NB4 (cell line): ENCODE data around the gene CARD6.

Experiments
- DNase-seq: peaks from one replicate; pipeline ENCODE4 v3.0.0; 2010; ENCODE audit warnings: low read depth
- H3K4me3 ChIP-seq: one replicate; pipeline ENCODE4 v1.5.1; 2011; ENCODE audit warnings: mild to moderate bottlenecking, low read depth, low read length, moderate library complexity
- MYC ChIP-seq: IDR thresholded peaks from 2 replicates; pipeline ENCODE4 v1.6.1; 2011; ENCODE audit warnings: low read depth, low read length
- POLR2A ChIP-seq: IDR thresholded peaks from 2 replicates; pipeline ENCODE4 v1.6.1; 2011; ENCODE audit warnings: mild to moderate bottlenecking; ENCODE audit not compliant: insufficient read length; ENCODE audit errors: extremely low read depth
- TF ChIP-seq, protein P1 (sequence below): IDR thresholded peaks from one replicate; pipeline ENCODE4 v1.5.1; 2012; ENCODE audit warnings: low read depth, low read length
- TF ChIP-seq, protein P2 (sequence below): IDR thresholded peaks from 2 replicates; pipeline ENCODE4 v1.6.1; 2011; ENCODE audit warnings: low read depth, low read length

Gene CARD6

DNA sequence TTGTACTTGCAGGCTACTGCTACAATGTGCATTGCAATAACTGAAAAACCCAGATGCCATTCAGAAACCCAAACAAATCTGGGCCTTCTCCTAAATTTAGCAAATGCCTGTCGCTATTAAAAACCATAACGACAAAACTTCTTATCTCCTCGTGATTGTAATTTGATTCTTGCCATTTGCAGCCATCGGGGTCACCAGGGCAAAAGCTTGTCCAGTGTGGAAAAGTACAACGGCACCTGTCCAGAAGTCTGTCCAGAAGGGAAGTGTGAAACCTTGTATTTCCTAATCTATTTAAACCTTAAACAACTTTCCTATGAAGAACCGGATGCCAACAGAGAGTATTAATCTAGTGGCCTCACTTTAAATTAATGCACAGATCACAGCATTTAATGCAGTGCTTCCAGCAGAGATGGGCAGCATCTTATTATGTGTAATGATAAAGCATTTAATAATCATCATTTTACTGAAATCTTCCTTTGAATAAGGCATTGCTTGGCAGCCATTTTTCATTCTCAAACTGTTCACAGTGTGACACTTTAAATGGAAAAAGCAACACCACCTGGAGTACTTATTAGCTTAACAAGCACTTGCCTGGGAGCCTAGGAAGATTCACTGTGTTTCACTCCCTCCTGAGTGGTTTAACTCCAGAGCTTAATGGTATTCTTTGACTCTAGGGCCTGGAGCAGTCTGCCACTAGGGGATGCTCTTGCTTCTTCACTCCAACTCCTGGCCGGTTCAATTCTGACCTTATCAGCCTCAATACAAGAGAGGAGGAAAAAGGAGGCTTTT, 63.2 kb downstream of the CARD6 start:
- no peak overlapping the region for H3K4me3 ChIP-seq
- TF ChIP-seq, protein P1, sequence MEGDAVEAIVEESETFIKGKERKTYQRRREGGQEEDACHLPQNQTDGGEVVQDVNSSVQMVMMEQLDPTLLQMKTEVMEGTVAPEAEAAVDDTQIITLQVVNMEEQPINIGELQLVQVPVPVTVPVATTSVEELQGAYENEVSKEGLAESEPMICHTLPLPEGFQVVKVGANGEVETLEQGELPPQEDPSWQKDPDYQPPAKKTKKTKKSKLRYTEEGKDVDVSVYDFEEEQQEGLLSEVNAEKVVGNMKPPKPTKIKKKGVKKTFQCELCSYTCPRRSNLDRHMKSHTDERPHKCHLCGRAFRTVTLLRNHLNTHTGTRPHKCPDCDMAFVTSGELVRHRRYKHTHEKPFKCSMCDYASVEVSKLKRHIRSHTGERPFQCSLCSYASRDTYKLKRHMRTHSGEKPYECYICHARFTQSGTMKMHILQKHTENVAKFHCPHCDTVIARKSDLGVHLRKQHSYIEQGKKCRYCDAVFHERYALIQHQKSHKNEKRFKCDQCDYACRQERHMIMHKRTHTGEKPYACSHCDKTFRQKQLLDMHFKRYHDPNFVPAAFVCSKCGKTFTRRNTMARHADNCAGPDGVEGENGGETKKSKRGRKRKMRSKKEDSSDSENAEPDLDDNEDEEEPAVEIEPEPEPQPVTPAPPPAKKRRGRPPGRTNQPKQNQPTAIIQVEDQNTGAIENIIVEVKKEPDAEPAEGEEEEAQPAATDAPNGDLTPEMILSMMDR, result peak; percentile 100
- no peak for TF ChIP-seq POLR2A
- DNase-seq, result peak; percentile 77

DNA sequence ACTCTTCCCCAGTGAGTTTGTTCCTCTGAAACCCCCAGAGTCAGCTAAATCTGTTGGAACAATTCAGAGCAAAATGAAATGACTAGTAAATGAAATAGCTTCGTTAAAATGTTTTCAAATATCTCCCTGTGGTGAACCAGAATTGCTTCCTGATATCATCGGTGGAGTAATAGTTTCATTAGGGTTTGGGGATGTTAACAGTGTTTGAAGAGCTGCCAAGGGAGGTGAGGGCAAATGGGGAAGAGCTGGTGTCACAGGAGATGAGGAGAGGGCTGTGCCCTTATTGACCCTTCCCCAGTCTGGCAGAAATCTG, 63.8 kb downstream of the CARD6 start:
- DNase-seq, result no peak
- TF ChIP-seq MYC (no peak), POLR2A (no peak)
- TF ChIP-seq, protein P1, result no peak
- TF ChIP-seq, protein P2, sequence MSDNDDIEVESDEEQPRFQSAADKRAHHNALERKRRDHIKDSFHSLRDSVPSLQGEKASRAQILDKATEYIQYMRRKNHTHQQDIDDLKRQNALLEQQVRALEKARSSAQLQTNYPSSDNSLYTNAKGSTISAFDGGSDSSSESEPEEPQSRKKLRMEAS, result no peak
- H3K4me3 ChIP-seq, result no peak overlapping the region

DNA sequence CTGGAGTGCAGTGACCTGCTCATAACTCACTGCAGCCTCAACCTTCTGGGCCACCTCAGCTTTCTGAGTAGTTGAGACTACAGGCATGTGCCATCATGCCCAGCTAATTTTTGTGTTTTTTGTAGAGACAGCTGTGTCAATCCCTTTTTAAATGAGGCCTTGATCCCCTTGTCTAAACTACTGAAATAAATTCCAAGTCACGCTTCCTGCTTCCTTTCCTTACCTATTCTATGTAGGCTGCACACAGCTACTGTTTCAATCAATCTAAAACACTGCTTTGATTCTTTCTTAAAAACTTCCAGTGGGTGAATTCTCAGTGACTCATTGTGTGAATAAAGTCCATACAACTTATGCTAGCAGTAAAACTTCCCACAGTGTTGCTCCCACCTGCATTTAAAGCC, 65.2 kb downstream of the CARD6 start:
- no peak for DNase-seq
- no peak overlapping the region for H3K4me3 ChIP-seq
- TF ChIP-seq POLR2A, result no peak
- no peak for TF ChIP-seq MYC
- TF ChIP-seq, protein P1, result no peak
- TF ChIP-seq, protein P2, result no peak

DNA sequence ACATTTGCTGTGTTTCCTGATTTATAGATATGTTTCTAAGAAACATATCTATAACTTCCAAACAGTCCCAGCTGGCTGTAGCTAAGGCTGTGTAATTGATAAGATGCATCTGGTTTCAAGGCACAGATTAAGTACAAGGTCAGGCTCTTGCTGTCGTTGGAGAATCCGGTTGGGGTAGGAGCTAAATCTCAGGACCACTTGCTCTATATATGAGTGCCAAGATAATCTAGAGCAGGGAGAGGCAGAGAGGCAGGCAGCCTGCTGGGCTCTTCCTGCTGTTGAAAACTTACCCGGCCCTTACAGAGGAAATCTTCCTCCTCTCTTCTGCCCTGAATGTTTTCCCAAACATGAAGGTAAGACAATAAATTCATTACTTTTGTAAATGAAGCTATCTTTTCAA, 68.1 kb downstream of the CARD6 start, which contains the start of gene C7:
Gene C7 (plus strand): TSS at position 234 of the 400 bp plus-strand sequence. CDS start 114 bp downstream, at position 348.
- no peak for DNase-seq
- no peak within 1 kb of the TSS for H3K4me3 ChIP-seq
- TF ChIP-seq POLR2A, result no peak
- TF ChIP-seq, protein P2, result no peak
- TF ChIP-seq, protein P1, result no peak
- TF ChIP-seq MYC, result no peak

DNA sequence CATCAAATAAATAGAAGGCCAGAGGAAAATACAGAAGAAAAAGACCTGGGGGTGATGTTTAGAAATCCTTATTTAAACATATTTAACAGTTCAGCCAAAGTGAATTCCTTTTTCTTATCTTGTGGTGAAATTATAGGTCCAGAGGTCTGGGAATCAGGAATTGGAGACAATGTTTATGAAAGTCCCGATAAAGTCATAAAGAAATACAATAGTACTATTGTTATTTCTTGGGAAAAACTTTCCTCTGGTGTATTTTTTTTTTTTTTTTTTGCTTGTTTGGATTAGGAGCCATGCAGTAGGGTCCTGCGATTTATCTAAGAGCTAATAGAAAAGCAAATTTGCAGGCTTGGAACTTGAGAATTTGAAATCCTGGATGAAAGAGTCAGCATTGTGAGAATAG, 68.6 kb downstream of the CARD6 start:
- DNase-seq, result no peak
- no peak for TF ChIP-seq MYC
- TF ChIP-seq, protein P1, result no peak
- TF ChIP-seq POLR2A, result no peak
- TF ChIP-seq, protein P2, result no peak
- H3K4me3 ChIP-seq, result no peak overlapping the region
